ENCODE results near the gene TNPO3. TPM values are rescaled to one million over a fixed set of nuclear protein-coding genes. Genes with fewer than 3 reads are reported as not detected.
A peak's percentile ranks its signal among the peaks of the same experiment; 100 is the strongest.
"Not testable (repeated sequence)": the region's sequence is repeated elsewhere in the genome, so short reads cannot be mapped to it uniquely, and the experiment has no call there.

The TNPO3 gene
- total and polyA plus RNA-seq, 2 donors from 2014 or later: 20.1 to 35.7 TPM

GRCh38 chr7:129053938-129054437 lies 923 bp downstream of the TNPO3 start:
- H3K9ac ChIP-seq (ENCODE audit: low read length in 3 of 3): peak overlapping the region; percentile 71 to 99 (median 85)
- FAIRE-seq (no peak), DNase-seq (peak in 1 of 5 donors; percentile 47)
- peaks cover 0 to 7% (median 5%) of the 10 kb centered on the region in 3 donors for H3K4me1 ChIP-seq (ENCODE audit: control insufficient read depth in 2 of 3, insufficient read depth in 2 of 3, low read depth in 1 of 3, low read length in 3 of 3)
- H3K27ac ChIP-seq (ENCODE audit: low read depth in 2 of 2, low read length in 2 of 2): peak overlapping the region; percentile 99
- intact Hi-C loops (cut with DNase I): no loop called here
- peak overlapping the region; percentile 84 to 98 (median 98) for H3K4me3 ChIP-seq (ENCODE audit: low read length in 3 of 3)
- no peaks in the 10 kb centered on the region for H3K27me3 ChIP-seq (ENCODE audit: control insufficient read depth, insufficient read depth, low read length)
- H3K36me3 ChIP-seq (ENCODE audit: control insufficient read depth in 2 of 3, insufficient read depth in 3 of 3, low read length in 3 of 3): no peaks in the 10 kb centered on the region
- no peaks in the 10 kb centered on the region for H3K9me3 ChIP-seq (ENCODE audit: control insufficient read depth in 2 of 3, insufficient read depth in 1 of 3, low read length in 3 of 3)
- TF ChIP-seq CTCF (IDR thresholded peaks at IDR 0.05; ENCODE audit: borderline replicate concordance, extremely low read depth, insufficient read depth): no peak

- Histone ChIP-seq H3K27ac (ENCODE audit: low read depth in 2 of 2, low read length in 2 of 2) (no peak overlapping the region), H3K4me3 (ENCODE audit: low read length in 3 of 3) (no peak overlapping the region)
- FAIRE-seq: no peak
Measured at GRCh38 chr7:129052441-129052840, 2.5 kb downstream of the TNPO3 start.

GRCh38 chr7:129051459-129051858 lies 3.5 kb downstream of the TNPO3 start:
- H3K27me3 ChIP-seq (ENCODE audit: control insufficient read depth, insufficient read depth, low read length); H3K4me3 ChIP-seq (ENCODE audit: low read length in 3 of 3); H3K9ac ChIP-seq (ENCODE audit: low read length in 3 of 3); H3K4me1 ChIP-seq (ENCODE audit: control insufficient read depth in 2 of 3, insufficient read depth in 2 of 3, low read depth in 1 of 3, low read length in 3 of 3); H3K27ac ChIP-seq (ENCODE audit: low read depth in 2 of 2, low read length in 2 of 2); intact Hi-C loops (cut with DNase I); FAIRE-seq; DNase-seq; H3K36me3 ChIP-seq (ENCODE audit: control insufficient read depth in 2 of 3, insufficient read depth in 3 of 3, low read length in 3 of 3); H3K9me3 ChIP-seq (ENCODE audit: control insufficient read depth in 2 of 3, insufficient read depth in 1 of 3, low read length in 3 of 3): not testable (repeated sequence)

More at GRCh38 chr7:129052441-129052840, 2.5 kb downstream of the TNPO3 start:
- no peak for TF ChIP-seq CTCF (IDR thresholded peaks at IDR 0.05; ENCODE audit: borderline replicate concordance, extremely low read depth, insufficient read depth)
- intact Hi-C loops (cut with DNase I): no loop called here
- no peaks in the 10 kb centered on the region for H3K9me3 ChIP-seq (ENCODE audit: control insufficient read depth in 2 of 3, insufficient read depth in 1 of 3, low read length in 3 of 3)
- no peaks in the 10 kb centered on the region for H3K27me3 ChIP-seq (ENCODE audit: control insufficient read depth, insufficient read depth, low read length)
- H3K36me3 ChIP-seq (ENCODE audit: control insufficient read depth in 2 of 3, insufficient read depth in 3 of 3, low read length in 3 of 3): no peaks in the 10 kb centered on the region
- no peak for DNase-seq
- no peak overlapping the region for H3K9ac ChIP-seq (ENCODE audit: low read length in 3 of 3)
- H3K4me1 ChIP-seq (ENCODE audit: control insufficient read depth in 2 of 3, insufficient read depth in 2 of 3, low read depth in 1 of 3, low read length in 3 of 3): peaks cover 0 to 7% (median 5%) of the 10 kb centered on the region in 3 donors

DNA sequence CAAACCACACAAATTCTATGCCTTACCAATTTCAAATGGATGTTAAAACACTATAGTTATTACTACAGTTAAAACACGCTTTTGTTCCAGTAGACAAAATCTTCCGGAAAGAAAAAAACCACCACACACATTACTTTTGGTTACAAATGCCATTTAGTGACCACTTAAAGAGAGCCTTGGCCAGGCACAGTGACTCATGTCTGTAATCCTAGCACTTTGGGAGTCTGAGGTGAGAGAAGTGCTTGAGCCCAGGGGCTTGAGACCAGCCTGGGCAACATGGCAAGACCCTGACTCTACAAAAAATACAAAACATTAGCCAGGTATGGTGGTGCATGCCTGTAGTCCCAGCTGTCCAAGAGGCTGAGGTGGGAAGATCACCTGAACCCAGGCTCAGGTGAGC lies 7.2 kb downstream of the TNPO3 start:
- intact Hi-C loops (cut with DNase I): no loop called here
- no peak overlapping the region for H3K9ac ChIP-seq (ENCODE audit: low read length in 3 of 3)
- FAIRE-seq: no peak
- no peaks in the 10 kb centered on the region for H3K36me3 ChIP-seq (ENCODE audit: control insufficient read depth in 2 of 3, insufficient read depth in 3 of 3, low read length in 3 of 3)
- H3K4me1 ChIP-seq (ENCODE audit: control insufficient read depth in 2 of 3, insufficient read depth in 2 of 3, low read depth in 1 of 3, low read length in 3 of 3): peaks cover 0 to 4% (median 0%) of the 10 kb centered on the region in 3 donors
- no peak for DNase-seq
- no peak for TF ChIP-seq CTCF (IDR thresholded peaks at IDR 0.05; ENCODE audit: borderline replicate concordance, extremely low read depth, insufficient read depth)
- H3K27ac ChIP-seq (ENCODE audit: low read depth in 2 of 2, low read length in 2 of 2): no peak overlapping the region
- no peak overlapping the region for H3K4me3 ChIP-seq (ENCODE audit: low read length in 3 of 3)
- H3K27me3 ChIP-seq (ENCODE audit: control insufficient read depth, insufficient read depth, low read length): no peaks in the 10 kb centered on the region
- H3K9me3 ChIP-seq (ENCODE audit: control insufficient read depth in 2 of 3, insufficient read depth in 1 of 3, low read length in 3 of 3): no peaks in the 10 kb centered on the region
